SU-DHL-6 (cell line): ENCODE results near the gene RPIA.

Experiments
- EZH2phosphoT487 ChIP-seq: fragments of 200-600 bp; sonication (generic), shearing (Covaris generic); conservative IDR thresholded peaks from 2 replicates; pipeline ENCODE4 v1.6.1; 2018; ENCODE audit warnings: mild to moderate bottlenecking, antibody characterized with exemption, low read length, moderate library complexity, mixed read lengths
- TF ChIP-seq, protein P1 (sequence below): fragments of 200-600 bp; sonication (generic); IDR thresholded peaks from one replicate; pipeline ENCODE4 v1.5.1; 2017; ENCODE audit warnings: antibody characterized with exemption, mild to moderate bottlenecking, low read length, moderate library complexity; ENCODE audit not compliant: insufficient read depth, poor library complexity, severe bottlenecking

DNA sequence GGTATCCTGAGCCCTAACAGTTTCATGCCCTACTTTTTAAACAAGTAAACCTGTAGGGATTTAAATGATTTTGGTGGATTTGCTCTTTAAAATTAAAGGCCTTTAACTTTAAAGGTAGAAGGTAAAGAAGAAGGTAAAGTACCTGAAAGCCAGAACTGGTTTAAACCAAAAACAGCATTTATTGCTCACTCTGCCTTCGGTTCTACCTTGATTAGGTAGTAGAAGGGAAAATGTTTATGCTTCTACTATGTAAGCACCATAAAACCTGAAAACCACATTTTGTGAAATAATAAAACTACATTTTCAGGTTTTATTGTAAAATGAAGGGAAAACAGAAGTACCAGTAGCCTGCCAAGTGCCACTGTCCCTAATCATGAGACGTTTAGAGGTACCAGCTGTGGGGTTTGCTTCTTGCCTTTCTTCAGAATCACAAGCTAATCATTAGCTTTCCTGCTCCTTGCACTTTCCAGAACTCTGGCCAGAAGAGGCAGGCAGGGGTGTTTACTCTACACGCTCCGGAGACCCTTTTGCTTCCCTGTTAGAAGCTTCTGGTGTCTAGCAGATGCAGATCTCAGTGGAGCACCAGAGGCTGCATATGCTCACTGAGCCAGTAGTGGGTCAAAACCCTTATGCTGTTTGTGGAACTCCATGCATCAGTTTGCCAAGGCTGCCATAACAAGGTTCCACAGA, 33.3 kb downstream of the RPIA start:
- TF ChIP-seq, protein P1, sequence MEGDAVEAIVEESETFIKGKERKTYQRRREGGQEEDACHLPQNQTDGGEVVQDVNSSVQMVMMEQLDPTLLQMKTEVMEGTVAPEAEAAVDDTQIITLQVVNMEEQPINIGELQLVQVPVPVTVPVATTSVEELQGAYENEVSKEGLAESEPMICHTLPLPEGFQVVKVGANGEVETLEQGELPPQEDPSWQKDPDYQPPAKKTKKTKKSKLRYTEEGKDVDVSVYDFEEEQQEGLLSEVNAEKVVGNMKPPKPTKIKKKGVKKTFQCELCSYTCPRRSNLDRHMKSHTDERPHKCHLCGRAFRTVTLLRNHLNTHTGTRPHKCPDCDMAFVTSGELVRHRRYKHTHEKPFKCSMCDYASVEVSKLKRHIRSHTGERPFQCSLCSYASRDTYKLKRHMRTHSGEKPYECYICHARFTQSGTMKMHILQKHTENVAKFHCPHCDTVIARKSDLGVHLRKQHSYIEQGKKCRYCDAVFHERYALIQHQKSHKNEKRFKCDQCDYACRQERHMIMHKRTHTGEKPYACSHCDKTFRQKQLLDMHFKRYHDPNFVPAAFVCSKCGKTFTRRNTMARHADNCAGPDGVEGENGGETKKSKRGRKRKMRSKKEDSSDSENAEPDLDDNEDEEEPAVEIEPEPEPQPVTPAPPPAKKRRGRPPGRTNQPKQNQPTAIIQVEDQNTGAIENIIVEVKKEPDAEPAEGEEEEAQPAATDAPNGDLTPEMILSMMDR = no peak
- no peak for TF ChIP-seq EZH2phosphoT487
